Measurements from ENCODE around the gene HAUS2. TPM values are rescaled to one million over a fixed set of nuclear protein-coding genes. Genes with fewer than 3 reads are reported as not detected.

HAUS2 gene
- total RNA-seq, 1 experiment from 2014 or later, result 29.6 TPM

DNA sequence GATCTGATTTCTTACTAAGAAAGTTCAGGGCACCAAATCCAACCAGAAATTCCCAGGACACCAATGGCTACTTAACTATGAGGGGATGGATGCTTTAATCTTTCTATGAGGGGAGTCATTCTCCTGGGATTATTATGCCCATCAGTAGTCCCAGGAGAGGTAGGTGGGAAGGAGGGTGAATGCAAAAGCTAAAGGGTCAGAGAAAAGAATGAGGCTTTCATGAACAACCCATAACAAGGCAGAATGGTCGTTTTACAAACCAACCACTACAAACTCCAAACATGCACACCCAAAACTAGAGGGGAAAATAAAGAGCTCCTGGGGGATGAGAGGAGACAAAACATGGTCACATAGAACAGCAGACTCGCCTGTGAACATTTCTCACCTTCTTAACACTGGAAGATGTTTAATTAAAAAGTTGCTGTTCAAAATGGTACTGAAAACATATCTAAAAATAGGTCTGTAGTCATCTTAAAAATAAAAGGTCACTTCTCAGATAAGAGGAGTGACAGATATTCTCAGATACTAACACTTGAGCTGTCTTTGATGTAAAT lies 30.4 kb downstream of the HAUS2 start:
- Mint-ChIP-seq H3K4me1 (ENCODE audit: insufficient read depth, unreplicated experiment) (peaks cover 13% of the 10 kb centered on the region), H3K9me3 (ENCODE audit: unreplicated experiment) (no peaks in the 10 kb centered on the region), H3K27ac (ENCODE audit: low read depth, unreplicated experiment) (no peak overlapping the region), H3K36me3 (ENCODE audit: insufficient read depth, unreplicated experiment) (peaks cover 6% of the 10 kb centered on the region), H3K4me3 (ENCODE audit: unreplicated experiment) (no peak overlapping the region), H3K27me3 (ENCODE audit: insufficient read depth, unreplicated experiment) (no peaks in the 10 kb centered on the region)
- intact Hi-C loops (cut with micrococcal nuclease), result no loop called here
- no TSS peak for BruUV-seq (replicated peaks)
- POLR2A ChIA-PET, result interaction anchor here (0.7 kb wide), 1 partner anchor 839 kb away, joined by 4 read pairs; no protein-coding TSS in a partner anchor
- DNase-seq (ENCODE audit: unreplicated experiment), result no peak
- CTCF ChIA-PET, result interaction anchor here (0.6 kb wide), 1 partner anchor 688 kb away, joined by 4 read pairs; no protein-coding TSS in a partner anchor
- TF ChIP-seq, protein P1, sequence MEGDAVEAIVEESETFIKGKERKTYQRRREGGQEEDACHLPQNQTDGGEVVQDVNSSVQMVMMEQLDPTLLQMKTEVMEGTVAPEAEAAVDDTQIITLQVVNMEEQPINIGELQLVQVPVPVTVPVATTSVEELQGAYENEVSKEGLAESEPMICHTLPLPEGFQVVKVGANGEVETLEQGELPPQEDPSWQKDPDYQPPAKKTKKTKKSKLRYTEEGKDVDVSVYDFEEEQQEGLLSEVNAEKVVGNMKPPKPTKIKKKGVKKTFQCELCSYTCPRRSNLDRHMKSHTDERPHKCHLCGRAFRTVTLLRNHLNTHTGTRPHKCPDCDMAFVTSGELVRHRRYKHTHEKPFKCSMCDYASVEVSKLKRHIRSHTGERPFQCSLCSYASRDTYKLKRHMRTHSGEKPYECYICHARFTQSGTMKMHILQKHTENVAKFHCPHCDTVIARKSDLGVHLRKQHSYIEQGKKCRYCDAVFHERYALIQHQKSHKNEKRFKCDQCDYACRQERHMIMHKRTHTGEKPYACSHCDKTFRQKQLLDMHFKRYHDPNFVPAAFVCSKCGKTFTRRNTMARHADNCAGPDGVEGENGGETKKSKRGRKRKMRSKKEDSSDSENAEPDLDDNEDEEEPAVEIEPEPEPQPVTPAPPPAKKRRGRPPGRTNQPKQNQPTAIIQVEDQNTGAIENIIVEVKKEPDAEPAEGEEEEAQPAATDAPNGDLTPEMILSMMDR (IDR thresholded peaks at IDR 0.05; ENCODE audit: unreplicated experiment), result no peak

DNA sequence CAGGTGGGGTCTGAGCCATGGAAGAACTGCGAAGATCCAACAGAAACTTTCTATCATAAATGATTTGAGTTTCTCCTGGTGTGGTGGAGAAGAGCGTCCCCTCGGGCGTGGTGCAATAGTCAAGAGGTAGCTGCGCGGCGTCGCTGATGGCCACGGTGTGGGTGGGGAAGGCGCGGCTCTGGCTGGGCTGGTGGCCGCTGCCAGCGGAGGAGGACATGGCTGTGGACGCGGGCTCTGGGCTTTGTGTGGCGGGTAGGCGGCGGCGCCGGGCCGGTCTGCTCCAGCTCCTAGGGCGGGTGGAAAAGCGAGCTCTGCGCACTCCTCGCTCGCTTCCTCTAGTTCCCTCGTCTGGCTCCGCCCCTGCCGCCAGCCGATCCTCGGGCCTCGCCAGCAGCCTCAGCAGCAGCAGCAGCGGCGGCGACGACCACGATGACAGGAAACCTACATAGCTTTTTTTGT lies 32.7 kb downstream of the HAUS2 start:
- Mint-ChIP-seq H3K27ac (ENCODE audit: low read depth, unreplicated experiment) (peak overlapping the region; percentile 5), H3K9me3 (ENCODE audit: unreplicated experiment) (no peaks in the 10 kb centered on the region), H3K4me1 (ENCODE audit: insufficient read depth, unreplicated experiment) (peaks cover 11% of the 10 kb centered on the region), H3K36me3 (ENCODE audit: insufficient read depth, unreplicated experiment) (peaks cover 6% of the 10 kb centered on the region), H3K27me3 (ENCODE audit: insufficient read depth, unreplicated experiment) (no peaks in the 10 kb centered on the region), H3K4me3 (ENCODE audit: unreplicated experiment) (peak overlapping the region; percentile 73)
- no TSS peak for BruUV-seq (replicated peaks)
- POLR2A ChIA-PET, result interaction anchor here (0.6 to 1.6 kb wide), 4 partner anchors 33 to 336 kb away, joined by 3 to 12 read pairs (median 4); partner anchors contain the start of genes HAUS2 and LRRC57
- CTCF ChIA-PET, result interaction anchor here (0.6 to 1.9 kb wide), 4 partner anchors 38 to 91 kb away, joined by 3 to 9 read pairs (median 3); no protein-coding TSS in a partner anchor
- intact Hi-C loops (cut with micrococcal nuclease), result no loop called here
- DNase-seq (ENCODE audit: unreplicated experiment), result peak; percentile 70
- TF ChIP-seq, protein P1 (IDR thresholded peaks at IDR 0.05; ENCODE audit: unreplicated experiment), result no peak

DNA sequence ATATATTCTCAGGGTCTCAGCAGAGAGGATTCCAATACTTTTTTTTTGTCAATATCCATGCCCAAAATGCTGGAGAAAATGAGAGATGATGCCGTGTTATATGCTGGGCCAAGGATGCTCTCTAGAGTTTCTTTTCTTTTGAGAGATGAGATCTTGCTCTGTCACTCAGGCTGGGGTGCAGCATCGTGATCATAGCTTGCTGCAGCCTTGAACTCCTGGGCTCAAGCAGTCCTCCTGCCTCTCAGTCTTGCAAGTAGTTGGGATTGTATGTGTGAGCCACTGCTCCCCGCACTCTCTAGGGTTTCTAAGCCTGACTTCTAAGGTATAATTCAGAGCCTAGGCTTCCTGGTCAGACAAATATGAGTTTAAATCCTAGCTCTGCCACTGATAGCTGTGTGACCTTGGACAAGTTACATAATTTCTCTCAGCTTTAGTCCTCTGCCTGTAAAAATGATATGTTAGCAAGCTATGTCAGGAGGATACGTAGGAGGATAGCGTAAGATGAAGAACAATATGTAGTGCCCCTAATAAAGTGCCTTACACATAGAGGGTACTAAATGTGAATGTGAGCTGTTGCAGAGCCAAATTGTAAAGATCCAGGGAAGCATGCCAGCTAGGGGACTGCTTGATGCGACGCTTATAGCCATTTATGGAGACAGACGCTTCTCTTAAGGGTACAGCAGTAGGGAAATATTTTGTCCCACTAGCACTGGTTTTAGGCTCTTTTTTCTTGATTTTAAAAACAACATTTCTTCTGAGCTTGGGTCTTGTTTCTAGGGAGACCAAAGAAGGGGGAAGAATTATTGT lies 34.1 kb downstream of the HAUS2 start:
- intact Hi-C loops (cut with micrococcal nuclease), result no loop called here
- POLR2A ChIA-PET, result interaction anchor here (0.9 to 1.3 kb wide), 2 partner anchors 9 to 87 kb away, joined by 3 to 4 read pairs; no protein-coding TSS in a partner anchor
- CTCF ChIA-PET, result interaction anchor here (0.6 to 1.9 kb wide), 4 partner anchors 69 to 523 kb away, joined by 3 to 9 read pairs (median 4); no protein-coding TSS in a partner anchor
- BruUV-seq (replicated peaks), result no TSS peak
- TF ChIP-seq, protein P1 (IDR thresholded peaks at IDR 0.05; ENCODE audit: unreplicated experiment), result no peak
- Mint-ChIP-seq H3K9me3 (ENCODE audit: unreplicated experiment) (no peaks in the 10 kb centered on the region), H3K27me3 (ENCODE audit: insufficient read depth, unreplicated experiment) (no peaks in the 10 kb centered on the region), H3K4me1 (ENCODE audit: insufficient read depth, unreplicated experiment) (peaks cover 6% of the 10 kb centered on the region), H3K4me3 (ENCODE audit: unreplicated experiment) (no peak overlapping the region), H3K27ac (ENCODE audit: low read depth, unreplicated experiment) (no peak overlapping the region), H3K36me3 (ENCODE audit: insufficient read depth, unreplicated experiment) (peaks cover 6% of the 10 kb centered on the region)
- no peak for DNase-seq (ENCODE audit: unreplicated experiment)
